Mesenchymal stem cell (in vitro differentiated cells and primary cell): ENCODE data around the gene TAPBP.

Experiments used
- DNase-seq: peaks from one replicate; pipeline ENCODE4 v3.0.0-alpha.2; 2013
- H2AFZ ChIP-seq: one replicate; pipeline ENCODE4 v1.6.1; 2013; ENCODE audit warnings: low read depth, mild to moderate bottlenecking, control low read depth, inconsistent platforms, low read length, moderate library complexity
- H2AK5ac ChIP-seq: 2 replicates; pipeline ENCODE4 v1.6.1; 2013; ENCODE audit warnings: low read length, moderate library complexity, mild to moderate bottlenecking, inconsistent platforms; ENCODE audit not compliant: severe bottlenecking
- H2BK120ac ChIP-seq: one replicate; pipeline ENCODE4 v1.6.1; 2013; ENCODE audit warnings: low read depth, mild to moderate bottlenecking, inconsistent platforms, low read length, moderate library complexity
- H2BK12ac ChIP-seq, 2 experiments: one replicate each; pipeline ENCODE4 v1.6.1; 2013; ENCODE audit warnings: inconsistent platforms in 2 of 2, low read length in 2 of 2, mild to moderate bottlenecking in 2 of 2, moderate library complexity in 2 of 2, control low read depth in 1 of 2
- H2BK15ac ChIP-seq: one replicate; pipeline ENCODE4 v1.6.1; 2013; ENCODE audit warnings: mild to moderate bottlenecking, low read depth, inconsistent platforms; ENCODE audit not compliant: poor library complexity, severe bottlenecking
- H2BK5ac ChIP-seq: 2 replicates; pipeline ENCODE4 v1.6.1; 2013; ENCODE audit warnings: low read depth, mild to moderate bottlenecking, low read length, control low read depth, inconsistent platforms; ENCODE audit not compliant: poor library complexity, severe bottlenecking
- H3K14ac ChIP-seq, 2 experiments: one replicate each; pipeline ENCODE4 v1.6.1; 2013; ENCODE audit warnings: inconsistent platforms in 2 of 2, low read length in 2 of 2, control low read depth in 1 of 2, mild to moderate bottlenecking in 1 of 2, moderate library complexity in 1 of 2
- H3K18ac ChIP-seq, 2 experiments: one replicate each; pipeline ENCODE4 v1.6.1; 2013; ENCODE audit warnings: inconsistent platforms in 2 of 2, low read length in 2 of 2, control low read depth in 1 of 2, low read depth in 1 of 2, mild to moderate bottlenecking in 1 of 2
- H3K23ac ChIP-seq, 2 experiments: one replicate each; pipeline ENCODE4 v1.6.1; 2013; ENCODE audit warnings: inconsistent platforms in 2 of 2, low read length in 2 of 2, mild to moderate bottlenecking in 2 of 2, moderate library complexity in 2 of 2, control low read depth in 1 of 2
- H3K27ac ChIP-seq: 2 replicates; pipeline ENCODE4 v1.5.1; 2013; ENCODE audit warnings: mild to moderate bottlenecking, moderate library complexity, low read length, control low read depth, inconsistent platforms; ENCODE audit not compliant: poor library complexity, severe bottlenecking
- H3K27me3 ChIP-seq, 2 experiments: 2 replicates each; pipeline versions ENCODE4 v1.6.1 to v1.7.0; 2013; ENCODE audit warnings: low read length in 2 of 2, mild to moderate bottlenecking in 2 of 2, moderate library complexity in 2 of 2, control low read depth in 1 of 2, inconsistent platforms in 1 of 2; ENCODE audit not compliant: control insufficient read depth in 1 of 2, insufficient read depth in 1 of 2
- H3K36me3 ChIP-seq, 2 experiments: 2 replicates each; pipeline versions ENCODE4 v1.6.1 to v1.7.0; 2013; ENCODE audit warnings: low read length in 2 of 2, control low read depth in 1 of 2, inconsistent platforms in 1 of 2, low read depth in 1 of 2, mild to moderate bottlenecking in 1 of 2; ENCODE audit not compliant: insufficient read depth in 2 of 2, control insufficient read depth in 1 of 2
- H3K4ac ChIP-seq, 2 experiments: one replicate each; pipeline ENCODE4 v1.6.1; 2013; ENCODE audit warnings: inconsistent platforms in 2 of 2, low read length in 2 of 2, mild to moderate bottlenecking in 2 of 2, moderate library complexity in 2 of 2, control low read depth in 1 of 2, low read depth in 1 of 2
- H3K4me1 ChIP-seq: 2 replicates; pipeline ENCODE4 v1.6.1; 2013; ENCODE audit warnings: low read depth, low read length, control low read depth; ENCODE audit not compliant: control insufficient read depth, insufficient read depth
- H3K4me2 ChIP-seq: 2 replicates; pipeline ENCODE4 v1.6.1; 2013; ENCODE audit warnings: low read length, mild to moderate bottlenecking, inconsistent platforms; ENCODE audit not compliant: poor library complexity, severe bottlenecking
- H3K4me3 ChIP-seq, 2 experiments: 2 replicates each; pipeline versions ENCODE4 v1.5.1 to v1.7.0; 2013; ENCODE audit warnings: low read length in 2 of 2, mild to moderate bottlenecking in 2 of 2, control low read depth in 1 of 2, low read depth in 1 of 2; ENCODE audit not compliant: insufficient read depth in 1 of 2
- H3K79me1 ChIP-seq: replicated peaks from 2 replicates; pipeline ENCODE4 v1.6.1; 2013; ENCODE audit warnings: mild to moderate bottlenecking, control low read depth, low read length, inconsistent platforms; ENCODE audit not compliant: poor library complexity, severe bottlenecking
- H3K9ac ChIP-seq: 2 replicates; pipeline ENCODE4 v1.7.0; 2013; ENCODE audit warnings: mild to moderate bottlenecking, low read length, moderate library complexity
- H3K9me3 ChIP-seq: 2 replicates; pipeline ENCODE4 v1.7.0; 2013; ENCODE audit warnings: mild to moderate bottlenecking, low read length; ENCODE audit not compliant: control insufficient read depth
- H4K8ac ChIP-seq: one replicate; pipeline ENCODE4 v1.6.1; 2013; ENCODE audit warnings: inconsistent platforms, mild to moderate bottlenecking, low read length, moderate library complexity
- H4K91ac ChIP-seq: one replicate; pipeline ENCODE4 v1.6.1; 2013; ENCODE audit warnings: mild to moderate bottlenecking, low read length, inconsistent platforms
- WGBS: methylation state at CpG from one replicate; pipeline ENCODE4 v1.1.7; 2013; ENCODE audit warnings: mixed read lengths; 5-methylcytosine and 5-hydroxymethylcytosine counted together

Gene TAPBP

DNA sequence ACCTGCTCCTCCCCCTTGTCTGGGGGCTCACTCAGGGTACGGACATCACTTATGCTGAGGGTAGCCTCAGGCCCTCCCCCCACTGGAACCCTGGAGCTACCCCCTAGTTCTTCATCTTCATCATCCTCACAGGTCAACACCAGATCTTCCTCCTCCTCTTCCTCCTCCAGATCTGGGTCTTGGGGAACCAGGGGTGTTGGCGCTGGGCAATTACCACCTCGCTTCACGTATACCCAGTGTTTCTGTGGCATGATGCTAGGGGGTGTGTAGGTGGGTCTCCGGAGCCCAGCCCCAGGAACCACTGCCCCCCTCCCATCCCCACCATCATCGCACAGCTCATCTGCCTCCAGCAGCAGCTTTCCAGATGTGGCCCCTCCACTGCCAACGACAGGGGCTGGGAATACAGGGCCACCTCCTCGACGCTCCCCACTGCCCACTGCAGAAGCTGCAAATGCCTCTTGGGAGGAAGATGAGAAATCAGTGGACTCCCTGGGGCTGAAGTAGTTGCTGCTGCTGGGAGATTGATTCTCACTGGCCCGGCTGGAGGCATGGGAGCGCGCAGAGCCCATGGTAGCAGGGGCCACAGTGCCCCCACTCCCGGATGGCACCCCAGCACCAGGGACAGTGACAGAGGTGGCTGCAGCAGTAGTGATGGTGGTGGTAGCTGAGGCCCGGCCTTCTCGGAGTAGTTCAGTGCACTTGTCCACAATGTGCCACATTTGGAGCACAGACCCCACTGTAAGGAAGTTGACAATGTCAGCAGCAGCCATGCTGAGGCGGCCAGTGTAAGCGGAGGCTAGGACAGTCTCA, 2.1 kb upstream of the TAPBP start:
- Histone ChIP-seq H3K36me3 (peaks cover 39 to 44% of the 10 kb centered on the region in 2 experiments), H3K18ac (no peak overlapping the region), H2AK5ac (no peak overlapping the region), H3K23ac (no peak overlapping the region), H3K4me2 (no peak overlapping the region), H4K8ac (peak overlapping the region; percentile 19), H3K4me3 (no peak overlapping the region), H4K91ac (no peak overlapping the region), H3K9me3 (no peaks in the 10 kb centered on the region), H3K27me3 (no peaks in the 10 kb centered on the region), H3K14ac (no peak overlapping the region), H3K9ac (no peak overlapping the region), H2BK120ac (no peak overlapping the region), H3K79me1 (peaks cover 23% of the 10 kb centered on the region), H3K4ac (no peak overlapping the region), H3K27ac (no peak overlapping the region), H3K4me1 (peaks cover 42% of the 10 kb centered on the region), H2AFZ (no peak overlapping the region), H2BK5ac (no peak overlapping the region), H2BK12ac (no peak overlapping the region), H2BK15ac (no peak overlapping the region)
- 95% methylated on average over 13 of the region's 17 CpGs for WGBS
- DNase-seq: no peak

DNA sequence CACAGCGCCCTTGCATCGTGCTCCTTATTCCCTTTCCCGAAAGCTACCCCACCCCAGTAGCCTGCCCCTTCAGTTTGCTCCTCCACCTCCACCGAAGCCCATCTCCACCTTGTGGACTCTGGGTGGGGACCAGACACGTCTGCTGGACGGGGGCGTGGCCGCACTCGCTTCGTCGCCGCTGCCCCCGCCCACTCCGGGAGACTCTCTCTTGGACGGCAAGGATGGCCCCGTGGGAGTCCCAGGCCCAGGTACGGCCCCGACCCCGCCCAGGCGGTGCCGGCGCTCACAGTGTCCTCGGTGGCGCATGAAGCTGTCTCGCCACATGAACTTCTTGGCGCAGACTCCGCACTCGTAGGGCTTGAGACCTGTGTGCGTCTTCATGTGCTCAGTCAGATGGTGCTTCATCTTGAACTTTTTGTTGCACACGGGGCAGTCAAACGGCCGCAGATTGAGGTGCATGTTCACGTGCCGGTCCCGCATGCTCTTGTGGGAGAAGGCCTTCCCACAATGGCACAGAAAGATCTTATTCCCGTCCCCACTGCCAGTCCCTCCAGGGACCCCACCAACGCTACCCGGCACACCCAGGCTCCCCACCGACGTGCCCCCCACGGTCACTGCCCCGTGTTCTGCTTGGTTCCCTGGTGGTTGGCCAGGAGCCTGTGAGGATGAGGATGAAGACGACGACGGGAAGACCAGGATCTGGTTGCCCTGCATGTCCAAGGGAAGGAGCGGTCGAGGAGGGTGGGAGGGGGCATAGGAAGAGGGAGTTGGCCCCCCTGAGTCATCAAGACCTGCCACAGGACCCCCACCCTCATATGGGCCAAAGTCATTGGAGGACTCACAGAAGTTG, 1.3 kb upstream of the TAPBP start:
- peak overlapping the region in 1 of 2 experiments; percentile 8 for H3K4ac ChIP-seq
- 61% methylated on average over 47 of the region's 47 CpGs for WGBS

DNA sequence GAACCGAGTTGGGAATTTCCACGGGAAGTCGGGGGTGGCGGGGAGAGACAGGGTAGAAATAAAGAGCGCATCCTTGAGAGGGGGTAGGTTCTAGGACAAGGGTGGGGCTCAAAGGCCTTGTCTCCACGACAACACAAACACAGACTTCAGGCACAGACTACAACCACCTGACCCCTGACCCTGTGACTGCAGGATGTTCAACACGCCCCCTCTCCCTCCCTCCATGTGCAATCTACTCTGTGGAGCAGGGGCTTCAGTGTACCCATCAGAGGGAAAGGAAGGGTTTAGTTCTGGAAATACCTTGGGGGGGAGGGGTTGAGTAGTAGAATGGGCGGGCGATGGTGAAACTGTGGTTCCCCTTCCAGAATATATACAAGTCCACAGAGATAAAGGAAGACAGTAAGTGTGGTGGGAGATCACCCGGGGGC, 651 bp upstream of the TAPBP start:
- peak overlapping the region; percentile 100 for H3K9ac ChIP-seq
- H3K4me1 ChIP-seq: peaks cover 32% of the 10 kb centered on the region
- whole genome bisulfite sequencing: 36% methylated on average over 1 of the region's 10 CpGs
- peaks cover 33 to 37% of the 10 kb centered on the region in 2 experiments for H3K36me3 ChIP-seq
- peak overlapping the region; percentile 26 for H3K4me2 ChIP-seq
- no peak overlapping the region for H2BK12ac ChIP-seq
- H4K91ac ChIP-seq: peak overlapping the region; percentile 87
- H3K27me3 ChIP-seq: no peaks in the 10 kb centered on the region
- H2BK15ac ChIP-seq: peak overlapping the region; percentile 56
- H3K9me3 ChIP-seq: no peaks in the 10 kb centered on the region
- DNase-seq: peak; percentile 98
- peak overlapping the region; percentile 7 for H2AK5ac ChIP-seq
- no peak overlapping the region for H3K23ac ChIP-seq
- H3K4ac ChIP-seq: peak overlapping the region; percentile 8 to 28
- peaks cover 21% of the 10 kb centered on the region for H3K79me1 ChIP-seq
- no peak overlapping the region for H2AFZ ChIP-seq
- no peak overlapping the region for H3K14ac ChIP-seq
- peak overlapping the region in 1 of 2 experiments; percentile 52 for H3K18ac ChIP-seq
- H2BK5ac ChIP-seq: no peak overlapping the region
- H2BK120ac ChIP-seq: peak overlapping the region; percentile 50
- H3K4me3 ChIP-seq: peak overlapping the region in 1 of 2 experiments; percentile 100
- H4K8ac ChIP-seq: peak overlapping the region; percentile 80
- peak overlapping the region; percentile 84 for H3K27ac ChIP-seq

More for the DNA sequence above, 1.3 kb upstream of the TAPBP start:
- Histone ChIP-seq H3K9me3 (no peaks in the 10 kb centered on the region), H2AFZ (no peak overlapping the region), H2BK5ac (no peak overlapping the region), H3K27me3 (no peaks in the 10 kb centered on the region), H3K36me3 (peaks cover 38 to 39% of the 10 kb centered on the region in 2 experiments), H3K79me1 (peaks cover 23% of the 10 kb centered on the region), H3K23ac (peak overlapping the region in 1 of 2 experiments; percentile 16), H3K14ac (no peak overlapping the region), H3K4me3 (peak overlapping the region in 1 of 2 experiments; percentile 100), H3K27ac (no peak overlapping the region), H2BK12ac (peak overlapping the region in 1 of 2 experiments; percentile 8), H3K18ac (peak overlapping the region in 1 of 2 experiments; percentile 42), H2AK5ac (peak overlapping the region; percentile 7), H4K91ac (peak overlapping the region; percentile 87), H2BK120ac (peak overlapping the region; percentile 50), H3K4me2 (peak overlapping the region; percentile 26), H4K8ac (peak overlapping the region; percentile 56), H3K4me1 (peaks cover 33% of the 10 kb centered on the region), H2BK15ac (peak overlapping the region; percentile 56), H3K9ac (peak overlapping the region; percentile 100)
- no peak for DNase-seq
